ENCODE data around the gene NPR3. TPM values are rescaled to one million over a fixed set of nuclear protein-coding genes. Genes with fewer than 3 reads are reported as not detected.

NPR3 gene
- polyA plus RNA-seq, 1 of the 3 experiments (the other 2 are of a cell fraction), result 35.8 TPM

- no peak for TF ChIP-seq IRF3 (IDR thresholded peaks at IDR 0.05; ENCODE audit: low read depth, low read length)
- TF ChIP-seq EP300 (IDR thresholded peaks at IDR 0.05; ENCODE audit: borderline replicate concordance in 1 of 2, low read depth in 1 of 2, low read length in 1 of 2), result no peak
- TF ChIP-seq RAD21 (IDR thresholded peaks at IDR 0.05; ENCODE audit: low read length), result no peak
- no peak for TF ChIP-seq GABPA (IDR thresholded peaks at IDR 0.05; ENCODE audit: low read depth)
These were observed 122.5 kb downstream of the NPR3 start (continued) for GRCh38 chr5:32833663-32834062.

GRCh38 chr5:32834251-32834650 lies 123.1 kb downstream of the NPR3 start:
- Histone ChIP-seq H3K4me2 (no peak overlapping the region), H3K9me3 (no peaks in the 10 kb centered on the region), H3K27ac (ENCODE audit: low read depth in 2 of 2, low read length in 1 of 2) (no peak overlapping the region), H3K79me2 (ENCODE audit: insufficient read depth) (no peaks in the 10 kb centered on the region), H3F3A (replicated peaks; ENCODE audit: insufficient read depth) (peaks cover 16% of the 10 kb centered on the region), H3K4me3 (ENCODE audit: low read depth in 2 of 2, low read length in 1 of 2) (no peak overlapping the region), H3K9me2 (no peaks in the 10 kb centered on the region), H2AFZ (ENCODE audit: low read depth) (no peak overlapping the region), H3K4me1 (ENCODE audit: control insufficient read depth in 1 of 2, insufficient read depth in 2 of 2, low read depth in 1 of 2, low read length in 1 of 2) (peaks cover 0 to 28% of the 10 kb centered on the region in 2 experiments; a peak in 2 of 4 replicates), H3K36me3 (replicated peaks in 1 of 2; ENCODE audit: control insufficient read depth in 1 of 2, insufficient read depth in 2 of 2, low read length in 1 of 2) (no peaks in the 10 kb centered on the region), H3K9ac (no peak overlapping the region), H4K20me1 (ENCODE audit: insufficient read depth) (no peaks in the 10 kb centered on the region), H3K27me3 (ENCODE audit: insufficient read depth) (no peaks in the 10 kb centered on the region)
- TF ChIP-seq IRF3 (IDR thresholded peaks at IDR 0.05; ENCODE audit: low read depth, low read length) (no peak), MEF2A (IDR thresholded peaks at IDR 0.05; ENCODE audit: borderline replicate concordance, low read depth) (no peak), USF2 (IDR thresholded peaks at IDR 0.05; ENCODE audit: borderline replicate concordance, low read depth, low read length) (no peak), ELF1 (IDR thresholded peaks at IDR 0.05) (no peak), FOXM1 (IDR thresholded peaks at IDR 0.05; ENCODE audit: low read depth) (no peak), CHD2 (IDR thresholded peaks at IDR 0.05; ENCODE audit: low read length, partially characterized antibody) (no peak), SMC3 (IDR thresholded peaks at IDR 0.05; ENCODE audit: low read depth, low read length) (no peak), REST (IDR thresholded peaks at IDR 0.05; ENCODE audit: low read depth, low read length) (no peak), RAD21 (IDR thresholded peaks at IDR 0.05; ENCODE audit: low read length) (no peak), CTCF (IDR thresholded peaks at IDR 0.05) (no peak), FOSL2 (IDR thresholded peaks at IDR 0.05; ENCODE audit: borderline replicate concordance, low read depth) (no peak), USF1 (IDR thresholded peaks at IDR 0.05; ENCODE audit: borderline replicate concordance, low read depth) (no peak), EP300 (IDR thresholded peaks at IDR 0.05; ENCODE audit: borderline replicate concordance in 1 of 2, low read depth in 1 of 2, low read length in 1 of 2) (no peak), POLR2AphosphoS5 (IDR thresholded peaks at IDR 0.05; ENCODE audit: low read depth, low read length) (no peak), GABPA (IDR thresholded peaks at IDR 0.05; ENCODE audit: low read depth) (no peak), MAX (IDR thresholded peaks at IDR 0.05; ENCODE audit: low read depth) (no peak), ZBTB33 (IDR thresholded peaks at IDR 0.05; ENCODE audit: borderline replicate concordance, low read depth) (no peak)
- DNase-seq, result no peak
- WGBS (ENCODE audit: low lambda C conversion rate), result 77% methylated on average over 3 of the region's 3 CpGs
- ChIA-PET POLR2A (no interaction called here), CTCF (no interaction called here)
